Endothelial cell of umbilical vein (primary cell): ENCODE measurements around the gene AUTS2. TPM values are rescaled to one million over a fixed set of nuclear protein-coding genes. Genes with fewer than 3 reads are reported as not detected.

ENCODE experiments used
- BruUV-seq: library from RNA; stranded (reverse); fragments of 400-500 nt; replicated peaks from 2 replicates; lab custom pipeline; 2021; lab: Mats Ljungman, UMichigan
- CTCF ChIA-PET: fragments of 300-600, 350-600 bp; sonication (Branson Sonifier 250); formaldehyde crosslinking; loops from one replicate; lab custom pipeline; 2021; ENCODE audit warnings: antibody characterized with exemption, inconsistent platforms; lab: Charles Lee
- POLR2A ChIA-PET: fragments of 300-600, 350-600 bp; sonication (Branson Sonifier 250); formaldehyde crosslinking; loops from one replicate; lab custom pipeline; 2021; ENCODE audit warnings: antibody characterized with exemption, inconsistent platforms; lab: Charles Lee
- DNase-seq: peaks from one replicate; pipeline ENCODE4 v3.0.0-alpha.2; 2011; ENCODE audit warnings: low read depth, low spot score
- FAIRE-seq: peaks from 2 replicates; lab custom pipeline; 2011; peaks lifted over from hg19 to GRCh38; lab: Jason Lieb, UNC
- H2AFZ ChIP-seq: 2 replicates; pipeline ENCODE4 v1.6.0; 2012; ENCODE audit warnings: low read depth, low read length, control low read depth, inconsistent platforms
- H3K27ac ChIP-seq: 2 replicates; pipeline ENCODE4 v1.5.1; 2011; ENCODE audit warnings: low read depth, mild to moderate bottlenecking, control low read depth, low read length, moderate library complexity; ENCODE audit not compliant: insufficient read depth
- H3K27me3 ChIP-seq, 2 experiments: 2 replicates each; pipeline versions ENCODE4 v1.6.0 to v1.6.1; 2011; ENCODE audit warnings: low read length in 2 of 2, mixed read lengths in 1 of 2; ENCODE audit not compliant: control insufficient read depth in 2 of 2, insufficient read depth in 2 of 2
- H3K36me3 ChIP-seq, 2 experiments: 2 replicates in 1 of 2; 3 replicates in 1 of 2; pipeline ENCODE4 v1.5.1; 2011; ENCODE audit warnings: low read length in 2 of 2, mild to moderate bottlenecking in 1 of 2, moderate library complexity in 1 of 2; ENCODE audit not compliant: control insufficient read depth in 2 of 2, insufficient read depth in 2 of 2; ENCODE audit errors: extremely low read depth in 1 of 2
- H3K4me1 ChIP-seq: 3 replicates; pipeline ENCODE4 v1.5.1; 2011; ENCODE audit warnings: mild to moderate bottlenecking, low read length; ENCODE audit not compliant: control insufficient read depth, insufficient read depth; ENCODE audit errors: extremely low read depth
- H3K4me2 ChIP-seq: 2 replicates; pipeline ENCODE4 v1.6.1; 2011; ENCODE audit warnings: low read length, control low read depth, mixed read lengths; ENCODE audit not compliant: insufficient read depth
- H3K4me3 ChIP-seq, 3 experiments: fragments of 200-600 bp in 1 of 3; sonication (generic), shearing (Covaris generic) in 1 of 3; replicated peaks in 1 of 3; 2 replicates each; pipeline ENCODE4 v1.5.1; 2011 to 2016; ENCODE audit warnings: control low read depth in 3 of 3, low read length in 3 of 3, mild to moderate bottlenecking in 2 of 3, inconsistent platforms in 1 of 3, low read depth in 1 of 3, moderate library complexity in 1 of 3; ENCODE audit not compliant: insufficient read depth in 1 of 3
- H3K79me2 ChIP-seq: 2 replicates; pipeline ENCODE4 v1.6.0; 2012; ENCODE audit warnings: low read length, inconsistent platforms; ENCODE audit not compliant: control insufficient read depth, insufficient read depth
- H3K9ac ChIP-seq: replicated peaks from 2 replicates; pipeline ENCODE3; 2011; ENCODE audit warnings: low read length, control low read depth; ENCODE audit not compliant: insufficient read depth; ENCODE audit errors: extremely low read depth
- H3K9me1 ChIP-seq: replicated peaks from 3 replicates; pipeline ENCODE4 v1.6.0; 2011; ENCODE audit warnings: mild to moderate bottlenecking, low read length; ENCODE audit not compliant: control insufficient read depth, insufficient read depth; ENCODE audit errors: extremely low read depth
- H3K9me3 ChIP-seq: replicated peaks from 2 replicates; pipeline ENCODE4 v1.5.1; 2012; ENCODE audit warnings: low read length, inconsistent platforms; ENCODE audit not compliant: control insufficient read depth, insufficient read depth
- H4K20me1 ChIP-seq: replicated peaks from 2 replicates; pipeline ENCODE3; 2011; ENCODE audit warnings: mild to moderate bottlenecking, low read length; ENCODE audit not compliant: control insufficient read depth, insufficient read depth; ENCODE audit errors: extremely low read depth
- EZH2 ChIP-seq: IDR thresholded peaks from 2 replicates; pipeline ENCODE4 v1.6.1; 2012; ENCODE audit warnings: borderline replicate concordance, low read depth, mild to moderate bottlenecking, moderate library complexity, low read length, inconsistent platforms; ENCODE audit not compliant: severe bottlenecking
- FOS ChIP-seq: IDR thresholded peaks from 2 replicates; pipeline ENCODE4 v1.6.1; 2011; ENCODE audit warnings: mild to moderate bottlenecking, low read length, moderate library complexity, borderline replicate concordance; ENCODE audit not compliant: insufficient read depth
- GATA2 ChIP-seq: IDR thresholded peaks from 2 replicates; pipeline ENCODE4 v1.7.0; 2011; ENCODE audit warnings: low read depth, mild to moderate bottlenecking, moderate library complexity, mixed read lengths, low read length; ENCODE audit not compliant: insufficient read length, insufficient read depth
- JUN ChIP-seq: IDR thresholded peaks from 2 replicates; pipeline ENCODE4 v1.6.1; 2011; ENCODE audit warnings: borderline replicate concordance, low read depth; ENCODE audit not compliant: insufficient read length, insufficient read depth
- POLR2A ChIP-seq: IDR thresholded peaks from 2 replicates; pipeline ENCODE4 v1.6.1; 2012; ENCODE audit warnings: low read depth, mild to moderate bottlenecking, control low read depth, low read length
- POLR2AphosphoS5 ChIP-seq: IDR thresholded peaks from 2 replicates; pipeline ENCODE4 v1.6.1; 2012; ENCODE audit warnings: low read depth, mild to moderate bottlenecking, control low read depth, low read length, moderate library complexity; ENCODE audit not compliant: insufficient read depth
- dilution Hi-C: fragments of 300-500 bp; cut with MboI; formaldehyde crosslinking; loops from one replicate; pipeline ENCODE4 v1.15.0; 2019; ENCODE audit warnings: low sequenced_read_pairs; ENCODE audit not compliant: extremely low pct_ligation_motif_present
- intact Hi-C: fragments of 100-400 bp; cut with micrococcal nuclease; formaldehyde crosslinking; loops from one replicate; pipeline ENCODE4 v1.10.0; 2022
- polyA plus RNA-seq, 4 experiments: library from polyadenylated mRNA; depleted of rRNA in 3 of 4; stranded (reverse) in 3 of 4; unstranded in 1 of 4; fragments of >200 nt; gene quantifications; 2 replicates each; pipeline versions ENCODE4 v1.2.1 to v1.2.3, GENCODE V29; 2011 to 2012; ENCODE audit warnings: missing spikeins in 1 of 4
- total RNA-seq: library from RNA; stranded (reverse); gene quantifications from 2 replicates; pipeline ENCODE4 v1.2.3, GENCODE V29; 2021
- TF ChIP-seq, protein P1 (sequence below), 2 donors: IDR thresholded peaks; 1 replicate in 1 of 2; 2 replicates in 1 of 2; pipeline ENCODE4 v1.5.1; 2011; ENCODE audit warnings: low read length in 2 of 2, mild to moderate bottlenecking in 2 of 2, moderate library complexity in 2 of 2, control low read depth in 1 of 2, inconsistent platforms in 1 of 2, low read depth in 1 of 2; ENCODE audit not compliant: insufficient read depth in 1 of 2; ENCODE audit errors: extremely low read depth in 1 of 2
- TF ChIP-seq, protein P2 (sequence below): IDR thresholded peaks from 2 replicates; pipeline ENCODE4 v1.6.1; 2011; ENCODE audit not compliant: insufficient read depth, insufficient read length

AUTS2 gene
- total and polyA plus RNA-seq, 2 donors (not counting 3 experiments of a cell fraction or from before 2014, with no cell fraction given), result 0.59 to 8.0 TPM

- POLR2A ChIA-PET, result no interaction called here
- no TSS peak for BruUV-seq
- DNase-seq (no peak), FAIRE-seq (no peak)
- Histone ChIP-seq H3K9me1 (no peaks in the 10 kb centered on the region), H2AFZ (no peak overlapping the region), H3K27ac (no peak overlapping the region), H3K79me2 (no peaks in the 10 kb centered on the region), H4K20me1 (no peaks in the 10 kb centered on the region), H3K4me2 (no peak overlapping the region), H3K4me3 (no peak overlapping the region), H3K4me1 (no peaks in the 10 kb centered on the region), H3K9me3 (peaks cover 4% of the 10 kb centered on the region), H3K9ac (no peak overlapping the region), H3K36me3 (no peaks in the 10 kb centered on the region), H3K27me3 (no peaks in the 10 kb centered on the region)
- CTCF ChIA-PET, result no interaction called here
- intact Hi-C loops, result no loop called here
- TF ChIP-seq JUN, result no peak
- no peak for TF ChIP-seq FOS
- no peak for TF ChIP-seq POLR2AphosphoS5
- dilution Hi-C loops, result no loop called here
These were observed 227.1 kb downstream of the AUTS2 start for GRCh38 chr7:69825113-69825972.

DNA sequence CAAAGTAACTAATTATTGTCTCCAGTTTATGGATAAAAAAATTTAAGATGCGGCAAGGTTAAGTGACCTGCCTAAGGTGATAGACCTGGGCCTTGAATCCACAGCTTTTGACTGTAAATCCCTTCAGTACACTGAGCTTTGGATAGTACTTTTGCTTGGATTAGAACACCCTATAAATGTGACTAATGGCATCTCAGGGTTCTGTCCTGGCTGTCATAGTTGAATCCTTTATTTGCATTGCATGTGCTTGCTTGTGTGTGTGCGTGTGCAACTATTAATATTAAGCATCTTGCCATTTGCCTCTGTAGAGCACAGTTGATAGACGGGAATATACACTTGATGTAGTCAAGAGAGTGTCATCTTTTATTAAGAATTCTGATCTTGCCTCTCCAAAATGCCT is 228.0 kb downstream of the AUTS2 start:
- FAIRE-seq, result no peak
- CTCF ChIA-PET, result no interaction called here
- Histone ChIP-seq H3K4me1 (no peaks in the 10 kb centered on the region), H3K36me3 (no peaks in the 10 kb centered on the region), H2AFZ (no peak overlapping the region), H3K27me3 (no peaks in the 10 kb centered on the region), H3K79me2 (no peaks in the 10 kb centered on the region), H3K4me3 (no peak overlapping the region), H3K9me3 (peaks cover 4% of the 10 kb centered on the region), H3K27ac (no peak overlapping the region), H3K9ac (no peak overlapping the region), H4K20me1 (no peaks in the 10 kb centered on the region), H3K4me2 (no peak overlapping the region), H3K9me1 (no peaks in the 10 kb centered on the region)
- dilution Hi-C loops (no loop called here), intact Hi-C loops (no loop called here)
- no peak for TF ChIP-seq JUN
- TF ChIP-seq, protein P1, sequence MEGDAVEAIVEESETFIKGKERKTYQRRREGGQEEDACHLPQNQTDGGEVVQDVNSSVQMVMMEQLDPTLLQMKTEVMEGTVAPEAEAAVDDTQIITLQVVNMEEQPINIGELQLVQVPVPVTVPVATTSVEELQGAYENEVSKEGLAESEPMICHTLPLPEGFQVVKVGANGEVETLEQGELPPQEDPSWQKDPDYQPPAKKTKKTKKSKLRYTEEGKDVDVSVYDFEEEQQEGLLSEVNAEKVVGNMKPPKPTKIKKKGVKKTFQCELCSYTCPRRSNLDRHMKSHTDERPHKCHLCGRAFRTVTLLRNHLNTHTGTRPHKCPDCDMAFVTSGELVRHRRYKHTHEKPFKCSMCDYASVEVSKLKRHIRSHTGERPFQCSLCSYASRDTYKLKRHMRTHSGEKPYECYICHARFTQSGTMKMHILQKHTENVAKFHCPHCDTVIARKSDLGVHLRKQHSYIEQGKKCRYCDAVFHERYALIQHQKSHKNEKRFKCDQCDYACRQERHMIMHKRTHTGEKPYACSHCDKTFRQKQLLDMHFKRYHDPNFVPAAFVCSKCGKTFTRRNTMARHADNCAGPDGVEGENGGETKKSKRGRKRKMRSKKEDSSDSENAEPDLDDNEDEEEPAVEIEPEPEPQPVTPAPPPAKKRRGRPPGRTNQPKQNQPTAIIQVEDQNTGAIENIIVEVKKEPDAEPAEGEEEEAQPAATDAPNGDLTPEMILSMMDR (IDR thresholded peaks at IDR 0.05; ENCODE audit: extremely low read depth in 1 of 2, insufficient read depth in 1 of 2, low read depth in 1 of 2, low read length in 2 of 2), result no peak
- TF ChIP-seq GATA2, result no peak
- no peak for TF ChIP-seq EZH2
- TF ChIP-seq POLR2AphosphoS5, result no peak
- TF ChIP-seq, protein P2, sequence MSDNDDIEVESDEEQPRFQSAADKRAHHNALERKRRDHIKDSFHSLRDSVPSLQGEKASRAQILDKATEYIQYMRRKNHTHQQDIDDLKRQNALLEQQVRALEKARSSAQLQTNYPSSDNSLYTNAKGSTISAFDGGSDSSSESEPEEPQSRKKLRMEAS, result no peak
- TF ChIP-seq POLR2A, result no peak
- no peak for DNase-seq
- POLR2A ChIA-PET, result no interaction called here
- BruUV-seq, result no TSS peak
